ENCODE results near the gene UAP1L1.

Gene UAP1L1

GRCh38 chr9:137042751-137043727 is 34.3 kb upstream of the UAP1L1 start:
- 0 out of 2 replicates have a peak overlapping the region, but pooled peaks have one; percentile 74 for H3K4me3 ChIP-seq (replicated peaks; ENCODE audit: low read depth, low read length)
- no peak for DNase-seq (ENCODE audit: extremely low read depth, low read depth)
- no peak for TF ChIP-seq CTCF (IDR thresholded peaks at IDR 0.05; ENCODE audit: low read depth, low read length, missing control alignments)

- peak overlapping the region; percentile 74 for H3K4me3 ChIP-seq (replicated peaks; ENCODE audit: low read depth, low read length)
- DNase-seq (ENCODE audit: extremely low read depth, low read depth): no peak
- no peak for TF ChIP-seq CTCF (IDR thresholded peaks at IDR 0.05; ENCODE audit: low read depth, low read length, missing control alignments)
Observed at GRCh38 chr9:137044037-137044436, 33.3 kb upstream of the UAP1L1 start.

GRCh38 chr9:137044502-137045177 is 32.7 kb upstream of the UAP1L1 start:
- peak overlapping the region; percentile 74 for H3K4me3 ChIP-seq (replicated peaks; ENCODE audit: low read depth, low read length)
- DNase-seq (ENCODE audit: extremely low read depth, low read depth): no peak
- TF ChIP-seq CTCF (IDR thresholded peaks at IDR 0.05; ENCODE audit: low read depth, low read length, missing control alignments): no peak

GRCh38 chr9:137045294-137046087 is 31.8 kb upstream of the UAP1L1 start:
- DNase-seq (ENCODE audit: extremely low read depth, low read depth): no peak
- H3K4me3 ChIP-seq (replicated peaks; ENCODE audit: low read depth, low read length): peak overlapping the region; percentile 74
- no peak for TF ChIP-seq CTCF (IDR thresholded peaks at IDR 0.05; ENCODE audit: low read depth, low read length, missing control alignments)

- TF ChIP-seq CTCF (IDR thresholded peaks at IDR 0.05; ENCODE audit: low read depth, low read length, missing control alignments): peak; percentile 88
- peak; percentile 49 for DNase-seq (ENCODE audit: extremely low read depth, low read depth)
- peak within 1 kb of the TSS; percentile 74 for H3K4me3 ChIP-seq (replicated peaks; ENCODE audit: low read depth, low read length)
Observed at GRCh38 chr9:137046088-137046787, 31.1 kb upstream of the UAP1L1 start, which contains the start of gene NPDC1. NPDC1 (minus strand) TSS chr9:137046177; CDS start chr9:137045989, 188 bp downstream.
